A549 treated with Hydrocortisone at 1 μM for 4 hours (cell line): ENCODE measurements around the gene SHLD3. TPM values are rescaled to one million over a fixed set of nuclear protein-coding genes. Genes with fewer than 3 reads are reported as not detected.

Experiments used
- total RNA-seq: library from RNA; stranded (reverse); fragments of 200-300 nt; extraction: Qiagen RNA extraction; gene quantifications from 5 replicates; pipeline ENCODE4 v1.2.3, GENCODE V29; 2022

The SHLD3 gene, protein sequence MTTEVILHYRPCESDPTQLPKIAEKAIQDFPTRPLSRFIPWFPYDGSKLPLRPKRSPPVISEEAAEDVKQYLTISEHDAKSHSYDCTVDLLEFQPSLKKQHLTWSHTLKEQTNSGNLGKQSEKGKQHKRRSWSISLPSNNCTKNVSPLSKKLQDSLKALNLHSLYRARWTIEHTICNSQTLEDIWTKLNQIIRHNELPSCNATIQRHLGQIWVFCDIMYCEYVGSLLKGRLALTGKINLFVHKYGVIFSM
- 2.0 to 2.9 TPM (median 2.4 TPM) in 5 replicates for total RNA-seq

DNA sequence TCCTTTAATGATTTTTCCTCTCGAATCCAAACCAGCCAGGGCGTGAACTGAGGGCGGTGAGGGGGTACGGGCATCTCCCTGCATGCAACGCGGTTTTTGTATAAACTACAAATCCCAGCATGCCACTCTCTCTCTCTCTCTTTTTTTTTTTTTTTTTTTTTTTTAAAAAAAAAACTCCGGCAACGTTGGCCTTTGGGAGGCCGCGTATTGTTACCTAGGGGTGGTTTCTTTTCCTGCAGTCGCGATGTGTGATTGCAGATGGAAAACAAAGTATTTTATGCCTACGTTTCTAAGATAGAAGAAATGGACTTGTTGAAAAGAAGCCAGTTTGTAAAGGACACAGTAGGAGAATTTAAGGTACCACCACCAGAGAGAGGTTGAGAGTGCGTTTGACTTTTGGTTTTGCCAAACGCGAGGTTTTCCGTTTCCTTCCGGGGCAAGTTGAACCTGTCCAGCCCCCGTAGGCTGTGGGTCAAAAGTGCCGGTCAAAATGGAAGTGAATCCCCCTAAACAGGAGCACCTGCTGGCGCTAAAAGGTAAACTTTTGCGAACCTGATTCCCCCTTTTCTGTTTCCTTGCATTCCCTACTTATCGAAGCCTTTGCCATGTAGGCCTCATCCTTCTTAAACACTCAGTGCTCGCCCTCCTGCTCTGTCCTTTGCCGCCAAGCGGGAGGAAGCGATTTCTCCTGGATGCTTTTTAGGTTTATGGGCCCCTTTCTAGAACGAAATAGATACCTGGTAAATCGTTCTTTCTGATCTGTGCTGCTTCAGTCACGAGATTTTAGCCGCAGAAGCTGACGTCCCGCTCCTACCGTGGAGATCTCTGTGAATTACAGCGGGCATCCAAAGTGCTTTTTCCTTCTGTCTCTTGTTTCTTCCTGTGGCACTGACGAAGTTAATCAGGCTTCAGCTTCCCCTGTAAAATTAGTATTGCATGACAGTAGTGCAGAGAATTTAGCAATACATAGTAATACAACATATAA is at the start of gene SHLD3, which contains the start of gene TRAPPC13:
Gene SHLD3 (plus strand): TSS at position 457 of the 985 bp plus-strand sequence. CDS start 4,561 bp downstream, outside the sequence.
Gene TRAPPC13 (plus strand): TSS at position 457 of the 985 bp plus-strand sequence. CDS start 34 bp downstream, at position 491.

DNA sequence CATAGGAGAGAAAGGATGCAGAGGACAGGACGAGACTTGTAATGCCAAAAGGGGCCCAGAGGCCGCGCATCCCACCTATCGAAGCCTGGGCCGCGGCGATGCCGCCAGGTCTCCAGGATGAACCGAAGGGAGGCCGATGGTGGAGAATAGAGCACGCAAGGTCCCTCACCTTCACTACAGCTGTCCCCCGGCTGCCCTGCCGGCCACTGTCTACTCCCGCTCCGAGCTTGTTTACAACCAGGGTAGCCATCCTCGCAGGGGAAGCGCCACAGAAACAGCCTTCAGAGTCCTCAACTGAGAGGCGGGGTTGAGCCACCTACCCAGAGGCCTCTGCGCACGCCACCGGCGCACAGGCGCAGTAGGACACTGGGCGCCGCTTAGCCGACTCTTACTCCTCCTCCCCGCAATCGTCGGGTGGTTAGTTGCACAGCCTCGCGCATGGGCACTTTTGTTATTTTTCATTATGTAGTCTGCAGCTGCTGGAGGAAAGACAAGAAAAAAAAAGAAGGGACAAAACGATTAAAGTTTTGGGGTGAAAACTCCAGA is 729 bp upstream of the SHLD3 start, which contains the start of gene TRIM23:
Gene TRIM23 (minus strand): TSS at position 309 of the 546 bp plus-strand sequence. CDS start 59 bp downstream, at position 250.

Other genes with a start within 250 kb of the SHLD3 start
- 0.05 to 0.10 TPM (median 0.06 TPM) in 3 of 5 replicates, not detected in the others for gene ADAMTS6, start 143.1 kb upstream of the SHLD3 start, total RNA-seq
- gene CENPK, start 61.9 kb upstream of the SHLD3 start, total RNA-seq, result 28.3 to 32.7 TPM (median 30.9 TPM) in 5 replicates
- 15.4 to 21.5 TPM (median 18.2 TPM) in 5 replicates for gene PPWD1, start 61.7 kb upstream of the SHLD3 start, total RNA-seq
- gene TRIM23, start 694 bp upstream of the SHLD3 start, total RNA-seq, result 5.3 to 10.2 TPM (median 7.5 TPM) in 5 replicates
- gene TRAPPC13, start within 50 bp of the SHLD3 start, total RNA-seq, result 12.3 to 17.0 TPM (median 14.3 TPM) in 5 replicates
- 5.6 to 8.7 TPM (median 7.2 TPM) in 5 replicates for gene SGTB, start 97.1 kb downstream of the SHLD3 start, total RNA-seq
- 49.7 to 77.9 TPM (median 63.6 TPM) in 5 replicates for gene NLN, start 97.2 kb downstream of the SHLD3 start, total RNA-seq